Embryonic facial prominence (tissue), 1 donor: ENCODE data around the gene ZNF213.
"Not testable (repeated sequence)": the region's sequence is repeated elsewhere in the genome, so short reads cannot be mapped to it uniquely, and the experiment has no call there.

Experiments
- DNase-seq: peaks from one replicate; pipeline ENCODE4 v3.0.0-alpha.2; 2016; ENCODE audit errors: extremely low spot score

The ZNF213 gene

DNA sequence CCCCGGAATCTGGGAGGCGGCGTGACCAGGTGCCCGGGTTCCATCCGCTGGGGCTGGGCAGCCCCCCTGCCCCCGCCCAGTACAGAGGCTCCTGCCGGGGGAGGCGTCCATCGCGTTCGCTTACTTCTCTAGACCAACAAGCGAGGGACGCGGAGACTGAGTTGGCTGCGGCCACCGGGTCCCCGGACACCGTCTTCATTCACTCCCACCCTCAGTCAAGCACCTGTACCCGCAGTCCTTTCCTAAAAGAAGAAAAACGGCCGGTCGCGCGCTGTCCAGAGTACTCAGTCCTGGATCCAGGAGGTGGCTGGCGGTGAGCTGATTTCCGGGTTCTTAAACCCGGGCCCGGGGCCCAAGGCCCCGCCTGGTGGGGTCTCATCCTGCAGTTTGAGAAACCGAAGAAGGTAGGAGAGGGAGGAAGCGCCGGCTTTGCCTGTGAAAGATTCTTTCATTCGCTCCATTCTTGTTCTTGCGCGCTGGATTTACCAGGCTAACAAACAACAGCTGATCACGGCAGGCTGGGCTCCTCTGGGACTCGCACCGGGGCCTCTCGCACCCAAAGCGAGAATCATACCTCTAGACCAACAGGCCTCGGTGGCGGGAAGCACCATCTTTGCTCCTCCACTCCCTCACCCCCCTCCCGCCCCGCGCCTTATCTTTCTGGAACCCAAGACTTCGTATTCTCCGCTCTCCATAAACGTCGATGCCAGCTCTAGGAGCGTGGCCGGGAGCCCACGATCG is 35.8 kb downstream of the ZNF213 start:
- no peak for DNase-seq

- DNase-seq, result no peak
Observed at GRCh38 chr16:3171181-3171854, 36.5 kb downstream of the ZNF213 start.

DNA sequence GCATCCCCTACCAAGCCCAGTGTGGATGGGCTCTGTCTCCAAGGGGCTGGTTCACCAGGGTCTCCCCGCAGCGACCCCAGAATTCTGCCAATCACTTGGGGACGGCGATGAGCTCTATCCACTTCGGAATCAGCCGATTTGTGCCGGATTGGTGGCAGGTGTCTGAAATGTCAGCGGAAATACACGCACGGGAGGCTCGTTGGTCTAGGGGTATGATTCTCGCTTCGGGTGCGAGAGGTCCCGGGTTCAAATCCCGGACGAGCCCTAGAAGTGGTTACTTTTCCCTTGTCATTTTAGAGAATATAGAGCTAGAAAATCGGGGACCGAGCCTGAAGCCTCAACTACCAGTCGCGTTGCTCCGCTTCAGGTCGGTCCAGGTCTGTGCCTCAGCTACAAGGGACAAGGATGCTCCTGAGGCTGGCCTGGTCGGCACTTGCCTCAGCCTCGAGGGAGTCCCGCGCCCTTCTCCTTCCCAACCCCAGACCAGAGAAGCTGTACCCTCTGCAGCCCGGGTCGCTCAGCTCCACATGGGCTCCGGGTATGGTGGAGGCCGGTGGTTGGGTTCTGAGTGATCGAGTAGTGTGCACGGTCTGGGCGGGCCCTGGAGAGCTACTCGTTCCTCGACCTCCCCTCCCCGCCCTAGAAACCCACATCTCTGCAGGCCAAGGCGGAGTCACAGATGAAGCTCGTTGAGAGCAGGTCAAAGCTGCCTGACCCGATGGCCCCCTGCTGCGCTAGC is 37.2 kb downstream of the ZNF213 start:
- DNase-seq, result no peak

- DNase-seq, result no peak
Observed at GRCh38 chr16:3173892-3174617, 39.2 kb downstream of the ZNF213 start.

DNA sequence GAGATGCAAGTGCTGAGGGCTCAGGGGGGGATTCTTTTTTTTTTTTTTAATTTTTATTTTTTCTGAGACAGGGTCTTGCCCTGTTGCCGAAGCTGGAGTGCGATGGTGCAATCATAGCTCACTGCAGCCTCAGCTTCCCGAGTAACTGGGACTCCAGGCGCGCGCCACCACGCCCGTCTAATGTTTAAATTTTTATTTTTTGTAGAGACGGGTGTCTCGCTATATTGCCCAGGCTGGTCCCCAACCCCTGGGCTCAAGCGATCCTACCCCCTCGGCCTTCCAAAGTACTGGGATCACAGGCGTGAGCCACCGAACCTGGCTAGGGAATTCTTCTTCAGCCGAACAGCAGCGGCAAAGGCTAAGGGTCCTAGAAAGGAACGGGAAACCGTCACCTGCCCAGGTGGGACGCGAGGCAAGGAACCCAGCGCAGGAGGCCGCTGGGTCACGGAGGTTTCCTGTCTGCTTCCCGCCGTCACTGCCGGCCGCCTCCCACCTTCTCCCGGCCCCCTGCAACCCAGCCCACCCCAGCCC is 39.9 kb downstream of the ZNF213 start:
- no peak for DNase-seq

DNA sequence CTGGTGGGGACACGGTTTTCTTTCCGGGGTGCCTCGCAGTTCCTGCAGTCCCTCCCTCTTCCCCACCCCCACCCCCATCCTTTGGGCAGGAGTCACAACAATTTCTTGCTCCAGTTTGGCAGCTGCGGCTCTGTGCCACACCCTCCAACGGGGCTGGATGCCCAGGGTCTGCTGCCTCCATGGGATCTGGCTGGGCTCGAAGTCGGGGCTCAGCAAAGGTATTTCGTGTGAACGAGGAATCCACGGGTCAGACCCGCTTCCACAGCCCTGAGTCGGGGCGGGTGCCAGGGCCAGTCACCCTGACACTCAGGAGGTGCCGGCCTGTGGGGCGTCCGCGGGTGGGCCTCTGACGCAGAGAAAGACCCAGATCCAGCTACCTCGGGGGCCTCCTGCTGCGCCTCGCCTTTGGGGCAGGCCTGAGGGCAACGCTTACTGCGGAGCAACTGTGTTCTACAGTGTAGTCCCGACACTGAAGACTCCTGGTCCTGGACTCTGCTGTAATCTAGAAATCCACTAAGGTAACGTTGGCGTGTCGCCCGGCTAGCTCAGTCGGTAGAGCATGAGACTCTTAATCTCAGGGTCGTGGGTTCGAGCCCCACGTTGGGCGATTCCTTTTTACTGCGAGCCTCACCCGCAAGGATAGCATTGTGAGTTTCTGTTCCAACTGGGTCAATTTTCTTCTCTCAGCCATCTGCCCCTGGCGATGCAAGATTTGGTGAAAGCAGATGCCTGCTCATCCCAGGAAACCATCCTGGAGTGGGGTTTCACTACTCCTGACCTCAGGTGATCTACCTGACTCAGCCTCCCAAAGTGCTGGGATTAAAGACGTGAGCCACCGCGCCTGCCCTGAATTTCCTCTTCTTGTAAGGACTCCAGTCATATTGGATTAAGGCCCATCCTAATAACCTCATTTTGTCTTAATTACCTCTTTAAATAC is 40.6 kb downstream of the ZNF213 start:
- no peak for DNase-seq

GRCh38 chr16:3179651-3180050 is 44.8 kb downstream of the ZNF213 start:
- DNase-seq, result no peak

GRCh38 chr16:3180445-3180878 is 45.6 kb downstream of the ZNF213 start:
- no peak for DNase-seq

- DNase-seq, result not testable (repeated sequence)
Observed at GRCh38 chr16:3182293-3182607, 47.4 kb downstream of the ZNF213 start.

DNA sequence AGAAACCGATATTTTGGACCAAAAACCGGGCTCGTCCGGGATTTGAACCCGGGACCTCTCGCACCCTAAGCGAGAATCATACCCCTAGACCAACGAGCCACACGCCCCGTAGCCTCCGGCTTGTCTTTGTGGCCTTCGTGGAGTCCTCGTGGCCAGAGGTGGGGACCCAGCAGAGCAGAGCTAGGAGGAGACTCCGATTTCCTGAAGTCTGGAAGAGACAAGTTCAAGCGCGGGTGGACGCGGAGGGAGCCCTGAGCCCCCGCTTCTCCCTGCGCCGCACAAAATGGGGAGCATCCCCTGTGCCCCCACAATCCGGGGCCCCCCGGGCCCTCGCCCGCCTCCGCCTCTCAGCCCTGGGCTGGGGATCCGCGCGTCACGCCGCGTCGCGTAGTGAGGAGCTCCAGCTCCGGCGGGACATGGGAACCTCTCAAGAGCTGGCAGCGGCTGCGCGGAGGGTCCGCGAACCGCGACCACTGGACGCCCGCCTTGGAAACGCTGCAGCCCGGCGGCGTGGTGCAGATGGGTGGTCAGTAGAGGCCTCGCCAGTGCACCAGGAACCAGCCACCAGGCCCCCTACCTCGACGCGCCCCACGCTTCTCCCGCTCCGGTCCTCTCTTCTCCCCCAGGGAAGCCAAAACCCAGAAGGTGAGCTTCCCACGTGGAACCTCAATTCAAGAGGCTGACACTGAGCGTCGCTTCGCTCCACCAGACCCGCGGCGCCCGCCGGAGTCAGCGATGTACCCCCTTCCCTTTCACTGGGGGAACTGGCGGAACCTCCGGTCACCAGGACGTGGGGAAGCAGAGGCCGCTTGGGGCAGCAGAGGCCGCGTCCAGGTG is 48.0 kb downstream of the ZNF213 start:
- DNase-seq, result no peak

GRCh38 chr16:3183445-3184139 is 48.8 kb downstream of the ZNF213 start:
- no peak for DNase-seq

- DNase-seq, result no peak
Observed at GRCh38 chr16:3186946-3187690, 52.3 kb downstream of the ZNF213 start.

GRCh38 chr16:3187798-3188674 is 53.2 kb downstream of the ZNF213 start, which contains the start of gene OR1F1:
Gene OR1F1 (plus strand): TSS chr16:3188204.
- DNase-seq, result no peak

DNA sequence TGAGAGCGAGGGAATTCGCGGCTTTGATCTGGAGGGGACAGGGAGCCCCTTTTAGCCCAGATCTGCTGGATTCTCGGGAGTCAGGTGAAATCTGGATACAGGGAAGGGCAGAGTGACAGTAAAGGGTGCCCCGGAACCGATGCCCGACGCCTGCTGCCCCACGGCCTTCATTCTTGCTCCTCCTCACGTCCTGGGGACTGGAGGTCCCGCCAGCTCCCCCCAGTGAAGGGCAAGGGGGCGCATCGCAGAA is 53.8 kb downstream of the ZNF213 start:
- no peak for DNase-seq

- DNase-seq, result no peak
Observed at GRCh38 chr16:3188925-3189825, 54.3 kb downstream of the ZNF213 start.

DNA sequence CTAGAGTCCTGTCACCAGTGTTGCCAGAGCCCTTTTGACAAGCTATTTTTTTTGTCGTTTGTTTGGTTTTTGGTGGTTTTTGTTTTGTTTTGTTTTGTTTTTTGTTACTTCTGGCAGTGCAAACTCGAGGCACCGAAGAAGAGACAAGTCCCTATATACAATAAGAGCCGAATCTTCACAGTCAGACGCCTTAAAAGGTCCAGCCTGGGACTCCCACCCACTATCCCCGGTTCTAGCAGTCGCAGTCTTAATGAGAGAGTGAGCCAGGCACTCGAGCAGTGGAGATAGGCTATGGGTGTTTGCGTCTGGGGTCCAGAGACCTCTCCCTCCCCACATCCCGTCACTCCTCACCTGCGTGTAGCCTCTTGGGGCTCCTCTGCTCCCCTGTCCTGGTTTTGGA is 55.0 kb downstream of the ZNF213 start:
- DNase-seq, result no peak

GRCh38 chr16:3190949-3191353 is 56.1 kb downstream of the ZNF213 start:
- DNase-seq, result no peak
